Measurements from ENCODE around the gene PLXNA3. TPM values are rescaled to one million over a fixed set of nuclear protein-coding genes. Genes with fewer than 3 reads are reported as not detected.
A peak's percentile ranks its signal among the peaks of the same experiment; 100 is the strongest.

The PLXNA3 gene
- total RNA-seq, 1 donor from 2014 or later = 69.5 TPM

GRCh38 chrX:154434394-154435168 lies 23.5 kb upstream of the PLXNA3 start:
- Mint-ChIP-seq H3K4me3 (no peak overlapping the region), H3K4me1 (peaks cover 34% of the 10 kb centered on the region), H3K9me3 (no peaks in the 10 kb centered on the region), H3K27ac (no peak overlapping the region), H3K36me3 (ENCODE audit: low read depth) (peaks cover 34% of the 10 kb centered on the region), H3K27me3 (no peaks in the 10 kb centered on the region)
- intact Hi-C loops (cut with micrococcal nuclease) = loop anchor here (5.0 kb wide), 1 partner anchor 37 kb away; the partner anchor contains the start of gene RPL10
- CTCF ChIA-PET = no interaction called here
- ATAC-seq (ENCODE audit: low read depth) (no peak), DNase-seq (no peak)
- POLR2A ChIA-PET = no interaction called here
- TF ChIP-seq CTCF (IDR thresholded peaks at IDR 0.05) = no peak

GRCh38 chrX:154435171-154435733 lies 22.8 kb upstream of the PLXNA3 start:
- POLR2A ChIA-PET = interaction anchor here (1.1 kb wide), 2 partner anchors 10 to 37 kb away, joined by 3 to 5 read pairs; partner anchors contain the start of gene RPL10
- no peak for TF ChIP-seq CTCF (IDR thresholded peaks at IDR 0.05)
- H3K27me3 Mint-ChIP-seq = no peaks in the 10 kb centered on the region

GRCh38 chrX:154436374-154436982 lies 21.6 kb upstream of the PLXNA3 start:
- intact Hi-C loops (cut with micrococcal nuclease) = loop anchor here (1.0 to 5.0 kb wide), 4 partner anchors 8 to 42 kb away; partner anchors contain the start of genes ATP6AP1, LAGE3 and RPL10
- Mint-ChIP-seq H3K4me3 (peak overlapping the region; percentile 80), H3K36me3 (ENCODE audit: low read depth) (peaks cover 41% of the 10 kb centered on the region), H3K9me3 (no peaks in the 10 kb centered on the region), H3K4me1 (peaks cover 23% of the 10 kb centered on the region), H3K27me3 (no peaks in the 10 kb centered on the region), H3K27ac (peak overlapping the region; percentile 86)
- no peak for TF ChIP-seq CTCF (IDR thresholded peaks at IDR 0.05)
- POLR2A ChIA-PET = interaction anchor here (1.0 to 1.1 kb wide), 3 partner anchors 8 to 38 kb away, joined by 3 to 5 read pairs (median 3); partner anchors contain the start of genes ATP6AP1 and RPL10
- ATAC-seq (ENCODE audit: low read depth) (peak; percentile 77), DNase-seq (peak; percentile 30)
- CTCF ChIA-PET = no interaction called here

More at GRCh38 chrX:154435171-154435733, 22.8 kb upstream of the PLXNA3 start:
- H3K9me3 Mint-ChIP-seq = no peaks in the 10 kb centered on the region
- ATAC-seq (ENCODE audit: low read depth) (no peak), DNase-seq (no peak)
- H3K36me3 Mint-ChIP-seq (ENCODE audit: low read depth) = peaks cover 38% of the 10 kb centered on the region
- H3K4me1 Mint-ChIP-seq = peaks cover 32% of the 10 kb centered on the region
- H3K27ac Mint-ChIP-seq = peak overlapping the region; percentile 7
- CTCF ChIA-PET = no interaction called here
- intact Hi-C loops (cut with micrococcal nuclease) = loop anchor here (5.0 kb wide), 1 partner anchor 38 kb away; the partner anchor contains the start of gene RPL10
- no peak overlapping the region for H3K4me3 Mint-ChIP-seq

- H3K4me1 Mint-ChIP-seq = peaks cover 22% of the 10 kb centered on the region
- TF ChIP-seq CTCF (IDR thresholded peaks at IDR 0.05) = no peak
- POLR2A ChIA-PET = interaction anchor here (1.0 kb wide), 1 partner anchor 9 kb away, joined by 3 read pairs; the partner anchor contains the start of gene ATP6AP1
- peak within 1 kb of the TSS; percentile 86 for H3K27ac Mint-ChIP-seq
- intact Hi-C loops (cut with micrococcal nuclease) = loop anchor here (1.0 to 5.0 kb wide), 4 partner anchors 9 to 42 kb away; partner anchors contain the start of genes ATP6AP1, LAGE3 and RPL10
- no peaks in the 10 kb centered on the region for H3K27me3 Mint-ChIP-seq
- DNase-seq = peak; percentile 62
- no peaks in the 10 kb centered on the region for H3K9me3 Mint-ChIP-seq
- H3K4me3 Mint-ChIP-seq = peak within 1 kb of the TSS; percentile 88
- ATAC-seq (ENCODE audit: low read depth) = peak; percentile 69
- CTCF ChIA-PET = no interaction called here
- peaks cover 47% of the 10 kb centered on the region for H3K36me3 Mint-ChIP-seq (ENCODE audit: low read depth)
Observed at GRCh38 chrX:154436983-154437752, 20.9 kb upstream of the PLXNA3 start, which contains the start of gene GDI1. Gene GDI1 (plus strand): TSS chrX:154437154. CDS start chrX:154437255, 101 bp downstream.

All from activated B cell treated with CpG ODN at 0.5 μM for 24 hours (primary cell).